CD4-positive, alpha-beta T cell (primary cell): Measurements from ENCODE around the gene GBA3. TPM values are rescaled to one million over a fixed set of nuclear protein-coding genes. Genes with fewer than 3 reads are reported as not detected.

Source experiments
- ATAC-seq: fragments of 200-7000 bp; cut with Tn5 transposase; one replicate; pipeline ENCODE4 v1.10.0; 2022; ENCODE audit warnings: mild to moderate bottlenecking; ENCODE audit not compliant: poor library complexity
- CTCF ChIA-PET: fragments of 350-600 bp; sonication (Branson Sonifier 250); formaldehyde crosslinking; loops from one replicate; lab custom pipeline; 2021; ENCODE audit warnings: antibody characterized with exemption, inconsistent platforms; lab: Charles Lee
- POLR2A ChIA-PET: fragments of 350-600 bp; sonication (Branson Sonifier 250); formaldehyde crosslinking; loops from one replicate; lab custom pipeline; 2021; ENCODE audit warnings: antibody characterized with exemption, inconsistent platforms; lab: Charles Lee
- DNase-seq, 14 experiments: peaks; one replicate each; pipeline ENCODE4 v3.0.0-alpha.2; 2013 to 2020; ENCODE audit warnings: mixed read lengths in 2 of 14
- H3K27ac ChIP-seq, 2 donors: one replicate each; pipeline versions ENCODE4 v1.5.1 to v1.7.0; 2013; ENCODE audit warnings: low read length in 2 of 2, low read depth in 1 of 2, mild to moderate bottlenecking in 1 of 2
- H3K27me3 ChIP-seq, 2 experiments: 1 replicate in 1 of 2; 2 replicates in 1 of 2; pipeline versions ENCODE4 v1.6.1 to v1.7.0; 2013; ENCODE audit warnings: low read length in 2 of 2, control low read depth in 1 of 2, mild to moderate bottlenecking in 1 of 2, moderate library complexity in 1 of 2; ENCODE audit not compliant: insufficient read depth in 2 of 2, control insufficient read depth in 1 of 2
- H3K36me3 ChIP-seq: one replicate; pipeline ENCODE4 v1.6.1; 2013; ENCODE audit warnings: low read length, control low read depth; ENCODE audit not compliant: insufficient read depth
- H3K4me1 ChIP-seq: one replicate; pipeline ENCODE4 v1.6.1; 2013; ENCODE audit warnings: low read length, control low read depth; ENCODE audit not compliant: insufficient read depth
- H3K4me3 ChIP-seq: one replicate; pipeline ENCODE4 v1.5.1; 2013; ENCODE audit warnings: mild to moderate bottlenecking, low read length, moderate library complexity
- H3K9me3 ChIP-seq, 2 experiments: 1 replicate in 1 of 2; 2 replicates in 1 of 2; pipeline versions ENCODE4 v1.6.1 to v1.7.0; 2013; ENCODE audit warnings: low read length in 2 of 2, mild to moderate bottlenecking in 2 of 2, control low read depth in 1 of 2, moderate library complexity in 1 of 2; ENCODE audit not compliant: control insufficient read depth in 1 of 2, insufficient read depth in 1 of 2
- H3K27ac Mint-ChIP-seq: one replicate; pipeline ENCODE4 v1.8.0; 2020; ENCODE audit warnings: mixed read lengths
- H3K27me3 Mint-ChIP-seq: one replicate; pipeline ENCODE4 v1.8.0; 2021; ENCODE audit warnings: mixed read lengths
- H3K36me3 Mint-ChIP-seq: one replicate; pipeline ENCODE4 v1.8.0; 2021; ENCODE audit warnings: low read depth, mixed read lengths
- H3K4me1 Mint-ChIP-seq: one replicate; pipeline ENCODE4 v1.8.0; 2021; ENCODE audit warnings: low read depth, mixed read lengths
- H3K4me3 Mint-ChIP-seq: one replicate; pipeline ENCODE4 v1.8.0; 2020; ENCODE audit warnings: mild to moderate bottlenecking, mixed read lengths
- H3K9me3 Mint-ChIP-seq: one replicate; pipeline ENCODE4 v1.8.0; 2020; ENCODE audit warnings: mixed read lengths
- intact Hi-C, 2 experiments: fragments of 100-400 bp; cut with DNase I in 1 of 2; cut with micrococcal nuclease in 1 of 2; formaldehyde crosslinking; loops; one replicate each; pipeline versions ENCODE4 v1.15.1 to v1.9.0; 2023 to 2025; cut with DNase I, micrococcal nuclease
- total RNA-seq, 174 experiments: library from RNA in 2 of 174; stranded (reverse) in 2 of 174; gene quantifications; one replicate each; pipeline ENCODE4 v1.2.3 and lab custom pipeline; 2021 to 2026
- TF ChIP-seq, protein P1 (sequence below): fragments of 200-600 bp; IDR thresholded peaks from one replicate; pipeline ENCODE4 v1.8.0; 2022; ENCODE audit warnings: antibody characterized with exemption, mild to moderate bottlenecking

GBA3 gene
- total RNA-seq, 2 experiments from 2014 or later: not detected

DNA sequence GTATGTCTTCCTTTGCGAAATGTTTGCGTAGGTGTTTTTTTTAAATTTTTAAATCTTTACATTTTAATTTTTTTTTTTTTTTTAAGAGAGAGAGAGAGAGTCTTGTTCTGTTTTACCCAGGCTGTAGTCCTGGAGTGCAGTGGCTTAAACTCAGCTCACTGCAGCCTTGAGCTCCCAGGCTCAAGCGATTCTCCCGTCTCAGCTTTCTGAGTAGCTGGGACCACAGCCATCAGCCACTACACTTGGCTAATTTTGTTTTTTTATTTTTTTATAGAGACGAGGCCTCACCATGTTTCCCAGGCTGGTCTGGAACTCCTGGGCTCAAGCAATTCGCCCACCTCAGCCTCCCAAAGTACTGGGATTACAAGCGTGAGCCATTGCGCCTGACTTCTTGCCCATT, 43.7 kb upstream of the GBA3 start:
- no peaks in the 10 kb centered on the region for H3K9me3 ChIP-seq
- ATAC-seq: no peak
- no peak overlapping the region for H3K4me3 ChIP-seq
- POLR2A ChIA-PET: no interaction called here
- no peaks in the 10 kb centered on the region for H3K36me3 ChIP-seq
- TF ChIP-seq, protein P1, sequence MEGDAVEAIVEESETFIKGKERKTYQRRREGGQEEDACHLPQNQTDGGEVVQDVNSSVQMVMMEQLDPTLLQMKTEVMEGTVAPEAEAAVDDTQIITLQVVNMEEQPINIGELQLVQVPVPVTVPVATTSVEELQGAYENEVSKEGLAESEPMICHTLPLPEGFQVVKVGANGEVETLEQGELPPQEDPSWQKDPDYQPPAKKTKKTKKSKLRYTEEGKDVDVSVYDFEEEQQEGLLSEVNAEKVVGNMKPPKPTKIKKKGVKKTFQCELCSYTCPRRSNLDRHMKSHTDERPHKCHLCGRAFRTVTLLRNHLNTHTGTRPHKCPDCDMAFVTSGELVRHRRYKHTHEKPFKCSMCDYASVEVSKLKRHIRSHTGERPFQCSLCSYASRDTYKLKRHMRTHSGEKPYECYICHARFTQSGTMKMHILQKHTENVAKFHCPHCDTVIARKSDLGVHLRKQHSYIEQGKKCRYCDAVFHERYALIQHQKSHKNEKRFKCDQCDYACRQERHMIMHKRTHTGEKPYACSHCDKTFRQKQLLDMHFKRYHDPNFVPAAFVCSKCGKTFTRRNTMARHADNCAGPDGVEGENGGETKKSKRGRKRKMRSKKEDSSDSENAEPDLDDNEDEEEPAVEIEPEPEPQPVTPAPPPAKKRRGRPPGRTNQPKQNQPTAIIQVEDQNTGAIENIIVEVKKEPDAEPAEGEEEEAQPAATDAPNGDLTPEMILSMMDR: no peak
- Mint-ChIP-seq H3K4me3 (no peak overlapping the region), H3K9me3 (no peaks in the 10 kb centered on the region), H3K4me1 (no peaks in the 10 kb centered on the region), H3K36me3 (no peaks in the 10 kb centered on the region), H3K27ac (no peak overlapping the region), H3K27me3 (no peaks in the 10 kb centered on the region)
- H3K27ac ChIP-seq: no peak overlapping the region
- intact Hi-C loops: no loop called here
- no peak for DNase-seq
- CTCF ChIA-PET: no interaction called here
- H3K27me3 ChIP-seq: no peaks in the 10 kb centered on the region
- H3K4me1 ChIP-seq: no peaks in the 10 kb centered on the region

DNA sequence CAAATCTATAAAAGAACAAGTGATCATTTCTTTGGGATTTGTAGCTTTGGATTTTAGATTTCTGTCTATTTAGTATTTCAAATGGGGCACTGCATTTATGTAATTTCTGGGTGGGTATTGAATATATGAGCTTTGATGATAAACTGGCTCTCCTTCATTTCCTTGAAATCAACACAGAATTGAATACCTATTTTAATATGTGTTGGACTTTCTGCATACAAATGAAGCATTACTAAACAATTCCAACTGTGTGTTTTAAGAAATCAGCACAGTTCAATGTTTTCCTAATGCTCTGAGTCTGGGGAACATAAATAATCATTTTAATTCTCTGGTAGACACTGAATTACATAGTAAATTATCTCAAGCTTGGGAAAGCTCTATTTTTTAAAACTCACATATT, 42.0 kb upstream of the GBA3 start:
- ChIA-PET POLR2A (no interaction called here), CTCF (interaction anchor here (0.6 kb wide), 1 partner anchor 11 kb away, joined by 3 read pairs; no protein-coding TSS in a partner anchor)
- Mint-ChIP-seq H3K36me3 (no peaks in the 10 kb centered on the region), H3K27me3 (no peaks in the 10 kb centered on the region), H3K27ac (no peak overlapping the region), H3K4me3 (no peak overlapping the region), H3K9me3 (no peaks in the 10 kb centered on the region), H3K4me1 (no peaks in the 10 kb centered on the region)
- no peak overlapping the region for H3K27ac ChIP-seq
- no peaks in the 10 kb centered on the region for H3K9me3 ChIP-seq
- no peaks in the 10 kb centered on the region for H3K27me3 ChIP-seq
- no peak for DNase-seq
- intact Hi-C loops: no loop called here
- no peak overlapping the region for H3K4me3 ChIP-seq
- no peak for ATAC-seq
- TF ChIP-seq, protein P1: no peak
- H3K4me1 ChIP-seq: no peaks in the 10 kb centered on the region
- H3K36me3 ChIP-seq: no peaks in the 10 kb centered on the region

DNA sequence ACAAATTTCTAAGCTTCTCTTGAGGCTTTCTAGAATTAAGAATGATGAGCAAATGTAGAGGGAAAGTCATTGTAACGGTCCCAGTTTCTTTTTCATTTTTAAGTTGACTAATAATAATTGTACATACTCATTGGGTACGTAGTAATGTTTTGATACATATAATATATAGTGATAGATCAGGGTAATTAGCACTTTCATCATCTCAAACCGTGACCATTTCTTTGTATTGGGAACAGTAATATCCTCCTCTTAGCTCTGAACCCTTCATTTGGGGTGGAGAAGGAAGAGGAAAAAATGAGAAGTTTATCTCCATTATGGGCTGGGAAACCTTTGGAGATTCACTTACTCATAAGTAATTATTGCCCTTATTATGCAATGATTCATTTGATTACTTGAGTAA, 39.0 kb upstream of the GBA3 start:
- Histone ChIP-seq H3K4me1 (no peaks in the 10 kb centered on the region), H3K36me3 (no peaks in the 10 kb centered on the region), H3K4me3 (no peak overlapping the region), H3K27me3 (no peaks in the 10 kb centered on the region), H3K27ac (no peak overlapping the region), H3K9me3 (no peaks in the 10 kb centered on the region)
- Mint-ChIP-seq H3K4me1 (no peaks in the 10 kb centered on the region), H3K27ac (no peak overlapping the region), H3K4me3 (no peak overlapping the region), H3K36me3 (no peaks in the 10 kb centered on the region), H3K27me3 (no peaks in the 10 kb centered on the region), H3K9me3 (no peaks in the 10 kb centered on the region)
- ATAC-seq (no peak), DNase-seq (no peak)
- POLR2A ChIA-PET: no interaction called here
- CTCF ChIA-PET: no interaction called here
- intact Hi-C loops: no loop called here
- TF ChIP-seq, protein P1: no peak
